ENCODE data around the gene ZMYM4.

Gene ZMYM4

DNA sequence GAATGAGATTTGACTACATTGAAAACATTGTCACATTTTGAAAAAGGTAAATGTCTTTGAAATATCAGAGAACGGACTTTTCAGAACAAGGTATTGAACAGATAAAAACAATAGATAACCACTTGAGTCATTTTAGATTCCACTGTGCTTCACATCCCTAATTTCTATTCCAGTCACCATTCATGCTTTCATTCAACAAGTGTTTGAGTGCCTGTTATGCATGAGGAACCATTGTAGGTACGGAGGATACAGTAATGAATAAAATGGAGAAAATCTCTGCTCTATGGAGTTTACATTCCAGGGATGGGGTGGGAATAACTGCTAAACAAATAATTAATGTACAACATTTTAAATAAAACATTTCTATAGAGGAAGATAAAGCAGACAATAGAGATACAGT lies 26.3 kb downstream of the ZMYM4 start:
- H3K4me3 ChIP-seq (ENCODE audit: low read depth, low read length): no peak overlapping the region
- no peak for TF ChIP-seq POLR2A (IDR thresholded peaks at IDR 0.05; ENCODE audit: extremely low read depth, insufficient read length)
- no peak for TF ChIP-seq MYC (IDR thresholded peaks at IDR 0.05; ENCODE audit: low read depth, low read length)
- TF ChIP-seq, protein P1, sequence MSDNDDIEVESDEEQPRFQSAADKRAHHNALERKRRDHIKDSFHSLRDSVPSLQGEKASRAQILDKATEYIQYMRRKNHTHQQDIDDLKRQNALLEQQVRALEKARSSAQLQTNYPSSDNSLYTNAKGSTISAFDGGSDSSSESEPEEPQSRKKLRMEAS (IDR thresholded peaks at IDR 0.05; ENCODE audit: low read depth, low read length): no peak
- TF ChIP-seq, protein P2, sequence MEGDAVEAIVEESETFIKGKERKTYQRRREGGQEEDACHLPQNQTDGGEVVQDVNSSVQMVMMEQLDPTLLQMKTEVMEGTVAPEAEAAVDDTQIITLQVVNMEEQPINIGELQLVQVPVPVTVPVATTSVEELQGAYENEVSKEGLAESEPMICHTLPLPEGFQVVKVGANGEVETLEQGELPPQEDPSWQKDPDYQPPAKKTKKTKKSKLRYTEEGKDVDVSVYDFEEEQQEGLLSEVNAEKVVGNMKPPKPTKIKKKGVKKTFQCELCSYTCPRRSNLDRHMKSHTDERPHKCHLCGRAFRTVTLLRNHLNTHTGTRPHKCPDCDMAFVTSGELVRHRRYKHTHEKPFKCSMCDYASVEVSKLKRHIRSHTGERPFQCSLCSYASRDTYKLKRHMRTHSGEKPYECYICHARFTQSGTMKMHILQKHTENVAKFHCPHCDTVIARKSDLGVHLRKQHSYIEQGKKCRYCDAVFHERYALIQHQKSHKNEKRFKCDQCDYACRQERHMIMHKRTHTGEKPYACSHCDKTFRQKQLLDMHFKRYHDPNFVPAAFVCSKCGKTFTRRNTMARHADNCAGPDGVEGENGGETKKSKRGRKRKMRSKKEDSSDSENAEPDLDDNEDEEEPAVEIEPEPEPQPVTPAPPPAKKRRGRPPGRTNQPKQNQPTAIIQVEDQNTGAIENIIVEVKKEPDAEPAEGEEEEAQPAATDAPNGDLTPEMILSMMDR (IDR thresholded peaks at IDR 0.05; ENCODE audit: low read depth, low read length): no peak
- DNase-seq (ENCODE audit: low read depth): no peak

- DNase-seq (ENCODE audit: low read depth): no peak
- TF ChIP-seq MYC (IDR thresholded peaks at IDR 0.05; ENCODE audit: low read depth, low read length) (no peak), POLR2A (IDR thresholded peaks at IDR 0.05; ENCODE audit: extremely low read depth, insufficient read length) (no peak)
- TF ChIP-seq, protein P1 (IDR thresholded peaks at IDR 0.05; ENCODE audit: low read depth, low read length): no peak
- TF ChIP-seq, protein P2 (IDR thresholded peaks at IDR 0.05; ENCODE audit: low read depth, low read length): no peak
- H3K4me3 ChIP-seq (ENCODE audit: low read depth, low read length): no peak overlapping the region
These were observed 29.4 kb downstream of the ZMYM4 start for GRCh38 chr1:35297886-35298285.

DNA sequence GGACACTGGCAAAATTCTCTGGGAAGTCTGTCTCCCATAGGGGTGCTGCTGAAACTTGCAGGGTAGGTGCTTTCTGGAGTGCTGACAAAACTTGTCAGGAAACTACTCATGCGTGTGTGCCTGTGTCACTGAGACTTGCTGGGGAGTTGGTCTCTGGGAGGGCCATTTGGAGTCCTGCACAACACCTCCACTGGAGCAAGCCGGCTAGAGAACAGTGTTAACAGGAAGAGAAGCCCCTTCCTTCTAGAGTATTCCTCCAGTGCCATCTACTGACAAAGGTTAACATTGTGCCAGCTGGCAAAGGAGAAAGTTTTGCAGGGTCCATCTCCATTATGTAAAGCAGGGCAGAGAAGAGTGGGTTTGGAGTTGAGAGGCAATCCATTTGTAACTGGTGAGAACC lies 30.0 kb downstream of the ZMYM4 start:
- TF ChIP-seq, protein P2 (IDR thresholded peaks at IDR 0.05; ENCODE audit: low read depth, low read length): peak; percentile 21
- no peak for TF ChIP-seq MYC (IDR thresholded peaks at IDR 0.05; ENCODE audit: low read depth, low read length)
- peak; percentile 46 for DNase-seq (ENCODE audit: low read depth)
- no peak overlapping the region for H3K4me3 ChIP-seq (ENCODE audit: low read depth, low read length)

- H3K4me3 ChIP-seq (ENCODE audit: low read depth, low read length): no peak overlapping the region
- no peak for DNase-seq (ENCODE audit: low read depth)
- TF ChIP-seq, protein P2 (IDR thresholded peaks at IDR 0.05; ENCODE audit: low read depth, low read length): no peak
- TF ChIP-seq POLR2A (IDR thresholded peaks at IDR 0.05; ENCODE audit: extremely low read depth, insufficient read length) (no peak), MYC (IDR thresholded peaks at IDR 0.05; ENCODE audit: low read depth, low read length) (no peak)
- TF ChIP-seq, protein P1 (IDR thresholded peaks at IDR 0.05; ENCODE audit: low read depth, low read length): no peak
These were observed 31.9 kb downstream of the ZMYM4 start for GRCh38 chr1:35300376-35300775.

GRCh38 chr1:35301674-35302392 lies 33.3 kb downstream of the ZMYM4 start:
- H3K4me3 ChIP-seq (ENCODE audit: low read depth, low read length): no peak overlapping the region
- DNase-seq (ENCODE audit: low read depth): no peak
- TF ChIP-seq, protein P1 (IDR thresholded peaks at IDR 0.05; ENCODE audit: low read depth, low read length): no peak
- TF ChIP-seq MYC (IDR thresholded peaks at IDR 0.05; ENCODE audit: low read depth, low read length): no peak
- TF ChIP-seq POLR2A (IDR thresholded peaks at IDR 0.05; ENCODE audit: extremely low read depth, insufficient read length): no peak
- TF ChIP-seq, protein P2 (IDR thresholded peaks at IDR 0.05; ENCODE audit: low read depth, low read length): no peak

Data from NB4 (cell line).